Activated T-helper 1 cell treated with anti-CD3 and anti-CD28 coated beads, Interleukin-2, amount 50 U/mL, for 16 hours (primary cell): ENCODE data around the gene ATOSA.

ENCODE experiments used
- DNase-seq, 2 donors: peaks; one replicate each; pipeline ENCODE4 v3.0.0-alpha.2; 2020; ENCODE audit warnings: low read depth in 1 of 2, low spot score in 1 of 2

ATOSA gene

DNA sequence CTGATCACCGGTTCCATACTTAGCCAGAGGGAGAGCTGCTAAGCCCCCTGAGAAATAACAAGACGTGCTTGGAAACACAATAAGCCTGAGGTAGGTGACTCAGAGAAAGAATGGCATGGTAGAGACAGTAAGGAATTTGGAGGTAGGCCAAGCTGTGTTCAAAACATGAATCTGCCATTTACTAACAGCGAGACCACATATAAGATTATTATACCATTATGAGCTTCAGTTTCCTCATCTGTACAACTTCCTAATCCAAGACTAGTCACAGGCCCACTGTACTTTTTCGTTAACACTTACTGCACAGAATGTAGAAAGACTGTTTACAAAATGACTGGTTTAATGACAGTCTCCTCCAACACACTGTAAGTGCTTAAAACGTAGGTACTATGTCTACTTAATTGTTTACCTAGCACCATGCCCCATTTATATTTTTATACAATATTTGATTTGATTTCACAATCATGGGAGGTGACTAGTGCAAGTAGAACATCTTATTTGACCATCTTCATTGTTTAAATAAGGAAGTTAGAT is 25.7 kb downstream of the ATOSA start:
- DNase-seq = no peak

DNA sequence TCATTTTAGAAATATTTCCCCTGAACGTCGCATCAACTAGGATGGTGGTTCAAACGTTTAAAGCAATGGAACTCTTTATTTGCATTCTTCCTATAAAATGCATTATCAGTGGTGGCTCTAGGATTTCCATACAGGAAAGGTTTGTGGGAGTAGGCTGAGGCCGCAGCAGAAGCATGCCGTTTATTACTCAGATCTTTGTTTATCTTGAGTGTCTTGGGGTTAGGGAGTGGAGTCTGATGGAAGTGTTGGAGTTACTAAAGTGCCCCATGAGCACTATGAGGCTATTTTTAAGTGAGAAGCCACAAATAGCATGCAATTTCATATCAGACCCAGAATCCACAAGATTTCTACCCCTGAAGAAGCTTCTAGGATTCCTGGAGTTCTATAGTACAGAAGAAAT is 26.2 kb downstream of the ATOSA start:
- DNase-seq = no peak

DNA sequence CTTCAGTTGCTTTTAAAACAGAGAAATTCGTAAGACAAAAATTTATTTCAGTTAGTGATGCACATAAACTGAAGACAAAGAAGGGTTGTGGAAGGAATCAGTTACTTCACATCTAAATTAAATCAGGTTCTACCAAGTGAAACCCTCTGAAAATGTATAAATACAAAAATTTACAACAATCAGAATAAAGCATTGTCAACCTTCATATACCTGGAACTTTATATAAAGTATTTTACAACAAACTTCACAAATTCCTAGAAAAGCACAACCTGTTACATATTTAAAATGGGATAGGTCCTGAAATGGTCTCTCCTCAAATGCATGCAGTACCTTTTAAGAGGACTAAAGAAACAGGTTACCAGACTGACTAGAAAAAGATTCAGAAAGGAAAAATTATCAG is 26.9 kb downstream of the ATOSA start:
- no peak for DNase-seq

DNA sequence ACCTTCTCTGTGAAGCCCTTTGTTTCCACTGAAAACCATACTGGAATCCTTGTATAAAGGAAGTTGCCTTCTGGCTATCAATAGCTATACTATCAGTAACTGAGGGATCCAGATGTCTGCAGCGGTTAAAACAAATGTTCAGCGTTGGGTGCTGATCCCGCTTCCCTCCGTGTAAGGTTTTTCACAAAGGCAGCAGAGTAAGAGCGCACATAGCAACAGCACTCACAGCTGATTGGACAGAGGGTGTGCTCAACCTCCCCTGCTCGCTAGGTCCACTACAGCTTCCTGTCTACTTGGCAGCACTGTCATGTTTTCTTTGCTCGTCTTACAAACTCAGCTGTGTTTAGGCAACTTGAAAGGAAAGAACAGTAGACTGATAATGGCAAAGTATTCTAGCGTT is 27.3 kb downstream of the ATOSA start:
- DNase-seq = peak in 1 of 2 donors; percentile 5

- DNase-seq = no peak
These were observed 28.1 kb downstream of the ATOSA start for GRCh38 chr15:52651114-52651513.

GRCh38 chr15:52649686-52650085 is 29.5 kb downstream of the ATOSA start:
- DNase-seq = no peak

- DNase-seq = no peak
These were observed 33.3 kb downstream of the ATOSA start for GRCh38 chr15:52645916-52646315.

GRCh38 chr15:52642386-52643361 is 36.5 kb downstream of the ATOSA start:
- no peak for DNase-seq

GRCh38 chr15:52636459-52636858 is 42.7 kb downstream of the ATOSA start:
- no peak for DNase-seq

DNA sequence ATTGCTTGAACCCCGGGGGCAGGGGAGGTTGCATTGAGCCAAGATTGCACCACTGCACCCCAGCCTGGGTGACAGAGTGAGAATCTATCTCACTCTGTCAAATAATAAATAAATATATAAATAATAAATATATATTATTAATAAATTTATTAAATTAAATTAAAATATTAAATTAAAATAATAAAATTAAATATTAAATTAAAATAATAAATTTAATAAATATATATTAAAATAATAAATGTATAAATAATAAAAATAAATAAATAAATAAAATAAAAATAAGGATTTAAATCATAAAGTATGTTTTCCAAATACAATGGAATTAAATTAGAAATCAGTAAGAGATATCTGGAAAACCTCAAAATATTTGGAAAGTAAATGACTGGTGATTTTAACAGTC is 43.3 kb downstream of the ATOSA start:
- DNase-seq = no peak
